Left kidney (tissue), 2 donors: ENCODE results near the gene PARM1. TPM values are rescaled to one million over a fixed set of nuclear protein-coding genes. Genes with fewer than 3 reads are reported as not detected.

Experiments
- DNase-seq: peaks from one replicate; pipeline ENCODE4 v3.0.0-alpha.2; 2013
- polyA plus RNA-seq: library from polyadenylated mRNA; unstranded; fragments of 120-200 nt; gene quantifications from one replicate; pipeline ENCODE4 v1.2.1, GENCODE V29; 2013; ENCODE audit not compliant: insufficient read length

The PARM1 gene
- polyA plus RNA-seq, 1 donor, result 47.6 TPM

- no peak for DNase-seq
Observed at GRCh38 chr4:75030028-75030427, 97.1 kb downstream of the PARM1 start.

GRCh38 chr4:75030649-75031235 is 97.8 kb downstream of the PARM1 start:
- DNase-seq, result no peak

- no peak for DNase-seq
Observed at GRCh38 chr4:75031775-75032174, 98.9 kb downstream of the PARM1 start.

GRCh38 chr4:75034523-75034922 is 101.6 kb downstream of the PARM1 start:
- DNase-seq, result no peak

GRCh38 chr4:75035321-75035720 is 102.4 kb downstream of the PARM1 start:
- DNase-seq, result no peak

- no peak for DNase-seq
Observed at GRCh38 chr4:75036046-75036830, 103.3 kb downstream of the PARM1 start.

- no peak for DNase-seq
Observed at GRCh38 chr4:75037252-75037651, 104.3 kb downstream of the PARM1 start.

GRCh38 chr4:75038376-75038775 is 105.5 kb downstream of the PARM1 start:
- DNase-seq, result no peak

GRCh38 chr4:75040703-75041102 is 107.8 kb downstream of the PARM1 start:
- no peak for DNase-seq

GRCh38 chr4:75042601-75043208 is 109.8 kb downstream of the PARM1 start:
- DNase-seq, result no peak

GRCh38 chr4:75046226-75046625 is 113.3 kb downstream of the PARM1 start:
- DNase-seq, result no peak

GRCh38 chr4:75046641-75047040 is 113.7 kb downstream of the PARM1 start:
- DNase-seq, result no peak

- DNase-seq, result no peak
Observed at GRCh38 chr4:75048208-75048879, 115.4 kb downstream of the PARM1 start.

- DNase-seq, result no peak
Observed at GRCh38 chr4:75051431-75051830, 118.5 kb downstream of the PARM1 start.

- no peak for DNase-seq
Observed at GRCh38 chr4:75053352-75053751, 120.4 kb downstream of the PARM1 start.

- DNase-seq, result no peak
Observed at GRCh38 chr4:75054078-75054477, 121.2 kb downstream of the PARM1 start.

- no peak for DNase-seq
Observed at GRCh38 chr4:75056277-75056676, 123.4 kb downstream of the PARM1 start.

- DNase-seq, result no peak
Observed at GRCh38 chr4:75057369-75057768, 124.5 kb downstream of the PARM1 start.

- no peak for DNase-seq
Observed at GRCh38 chr4:75058486-75058885, 125.6 kb downstream of the PARM1 start.

GRCh38 chr4:75063433-75063832 is 130.5 kb downstream of the PARM1 start:
- no peak for DNase-seq

GRCh38 chr4:75065909-75066308 is 133.0 kb downstream of the PARM1 start:
- no peak for DNase-seq

GRCh38 chr4:75069493-75070074 is 136.7 kb downstream of the PARM1 start:
- no peak for DNase-seq

- no peak for DNase-seq
Observed at GRCh38 chr4:75071317-75071716, 138.4 kb downstream of the PARM1 start.
